GM23338 (cell line): ENCODE measurements around the gene ZNF536.

Experiments
- CTCF ChIP-seq, 2 experiments: fragments of 200-600 bp in 1 of 2; sonication (generic) in 1 of 2; conservative IDR thresholded peaks; 2 replicates each; pipeline versions ENCODE4 v1.5.1 to v1.6.1; 2016 to 2017; ENCODE audit warnings: antibody characterized with exemption in 2 of 2, low read depth in 2 of 2, mild to moderate bottlenecking in 2 of 2, moderate library complexity in 1 of 2
- ETS1 ChIP-seq: IDR thresholded peaks from 2 replicates; pipeline ENCODE4 v1.6.1; 2016; ENCODE audit warnings: antibody characterized with exemption
- EZH2 ChIP-seq: fragments of 200-600 bp; sonication (generic); IDR thresholded peaks from one replicate; pipeline ENCODE4 v1.8.0; 2017; ENCODE audit warnings: antibody characterized with exemption, mild to moderate bottlenecking, low read depth; ENCODE audit not compliant: unreplicated experiment
- EZH2phosphoT487 ChIP-seq: fragments of 200-600 bp; sonication (generic); IDR thresholded peaks from one replicate; pipeline ENCODE4 v1.8.1; 2018; ENCODE audit warnings: antibody characterized with exemption; ENCODE audit not compliant: unreplicated experiment
- JUNB ChIP-seq: IDR thresholded peaks from one replicate; pipeline ENCODE4 v1.6.1; 2016; ENCODE audit warnings: antibody characterized with exemption; ENCODE audit not compliant: unreplicated experiment
- POLR2AphosphoS5 ChIP-seq: IDR thresholded peaks from 2 replicates; pipeline ENCODE4 v1.6.1; 2016; ENCODE audit warnings: antibody characterized with exemption, low read depth
- REST ChIP-seq: IDR thresholded peaks from one replicate; pipeline ENCODE4 v1.6.1; 2018; ENCODE audit warnings: antibody characterized with exemption; ENCODE audit not compliant: unreplicated experiment

- no peak for TF ChIP-seq CTCF (conservative IDR thresholded peaks at IDR 0.05; ENCODE audit: low read depth in 2 of 2)
- no peak for TF ChIP-seq EZH2phosphoT487
- TF ChIP-seq ETS1 = no peak
- no peak for TF ChIP-seq EZH2
- no peak for TF ChIP-seq POLR2AphosphoS5
- TF ChIP-seq REST = no peak
- TF ChIP-seq JUNB = no peak
Measured at GRCh38 chr19:30480097-30480496, 107.9 kb downstream of the ZNF536 start.
